ENCODE measurements around the gene HTR1B.

The HTR1B gene

DNA sequence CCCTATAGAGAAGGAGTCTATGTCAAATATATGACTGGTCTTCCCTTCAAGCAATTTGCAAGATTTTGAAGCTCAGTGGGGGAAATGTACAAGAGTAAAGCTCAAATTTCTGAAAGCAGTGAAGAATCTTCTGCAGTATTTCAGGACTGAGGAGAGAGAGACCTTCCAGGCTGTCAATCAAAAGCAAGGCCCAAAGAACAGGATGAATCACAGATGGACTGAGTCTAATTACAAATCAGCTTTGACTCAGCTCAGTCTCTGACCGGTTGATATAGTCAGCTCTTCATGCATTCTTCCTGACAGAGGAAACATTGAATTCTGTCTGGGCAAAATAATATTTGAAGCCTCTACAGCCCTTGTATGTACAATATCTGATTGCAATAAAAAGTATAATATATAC is 7.7 kb upstream of the HTR1B start:
- Histone ChIP-seq H4K20me1 (no peaks in the 10 kb centered on the region), H3K4me3 (no peak overlapping the region), H3K9ac (no peak overlapping the region), H3K9me3 (replicated peaks in 1 of 11) (peaks cover 13 to 29% (median 22%) of the 10 kb centered on the region in 11 experiments), H3K27me3 (peaks cover 0 to 13% (median 12%) of the 10 kb centered on the region in 11 experiments; a peak in 18 of 22 replicates), H3K4me1 (peaks cover 0 to 5% (median 0%) of the 10 kb centered on the region in 10 experiments; a peak in 3 of 20 replicates), H3K36me3 (no peaks in the 10 kb centered on the region), H3K4me2 (no peak overlapping the region), H3K27ac (no peak overlapping the region)
- no peak for TF ChIP-seq Cebpa-rat (IDR thresholded peaks at IDR 0.05)

DNA sequence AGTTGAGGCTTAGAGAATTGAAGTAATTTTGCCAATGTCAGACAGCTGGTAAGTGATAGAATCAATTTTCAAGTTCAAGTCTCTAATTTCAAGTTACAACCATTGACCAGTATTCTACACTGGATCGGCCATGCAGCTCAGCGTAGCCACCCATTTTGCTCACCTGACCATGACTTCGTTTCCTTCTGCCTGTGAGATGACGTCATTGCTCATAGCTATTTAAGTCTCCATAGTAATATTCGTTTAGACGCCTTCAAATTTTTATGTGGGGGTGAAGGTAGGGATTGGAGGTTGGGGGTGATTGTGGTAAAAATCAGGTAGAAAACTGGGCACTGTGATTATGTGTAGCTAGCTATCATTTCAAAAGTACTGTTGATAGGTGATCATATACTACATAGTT is 5.6 kb upstream of the HTR1B start:
- H3K4me1 ChIP-seq: peaks cover 0 to 5% (median 0%) of the 10 kb centered on the region in 10 experiments; a peak in 4 of 20 replicates
- no peaks in the 10 kb centered on the region for H3K36me3 ChIP-seq
- no peak overlapping the region for H3K4me3 ChIP-seq
- H3K9me3 ChIP-seq (replicated peaks in 1 of 11): peaks cover 5 to 27% (median 13%) of the 10 kb centered on the region in 11 experiments
- no peak overlapping the region for H3K9ac ChIP-seq
- peaks cover 0 to 26% (median 24%) of the 10 kb centered on the region in 11 experiments; a peak in 18 of 22 replicates for H3K27me3 ChIP-seq
- no peaks in the 10 kb centered on the region for H4K20me1 ChIP-seq
- no peak overlapping the region for H3K27ac ChIP-seq
- TF ChIP-seq Cebpa-rat (IDR thresholded peaks at IDR 0.05): no peak
- H3K4me2 ChIP-seq: no peak overlapping the region

GRCh38 chr6:77466451-77467437 is 3.5 kb upstream of the HTR1B start:
- peak overlapping the region; percentile 52 to 66 (median 60) for H3K4me2 ChIP-seq
- no peaks in the 10 kb centered on the region for H4K20me1 ChIP-seq
- peaks cover 17 to 44% (median 27%) of the 10 kb centered on the region in 11 experiments for H3K9me3 ChIP-seq (replicated peaks in 1 of 11)
- peak overlapping the region in 5 of 11 experiments; percentile 13 to 73 (median 47); a peak in 8 of 22 replicates for H3K27ac ChIP-seq
- TF ChIP-seq Cebpa-rat (IDR thresholded peaks at IDR 0.05): no peak
- peaks cover 0 to 26% (median 24%) of the 10 kb centered on the region in 11 experiments; a peak in 18 of 22 replicates for H3K27me3 ChIP-seq
- H3K9ac ChIP-seq: peak overlapping the region in 10 of 11 experiments; percentile 3 to 75 (median 52); a peak in 13 of 22 replicates
- peak overlapping the region; percentile 45 to 70 (median 54) for H3K4me3 ChIP-seq
- peaks cover 0 to 5% (median 0%) of the 10 kb centered on the region in 10 experiments; a peak in 4 of 20 replicates for H3K4me1 ChIP-seq
- H3K36me3 ChIP-seq: no peaks in the 10 kb centered on the region

DNA sequence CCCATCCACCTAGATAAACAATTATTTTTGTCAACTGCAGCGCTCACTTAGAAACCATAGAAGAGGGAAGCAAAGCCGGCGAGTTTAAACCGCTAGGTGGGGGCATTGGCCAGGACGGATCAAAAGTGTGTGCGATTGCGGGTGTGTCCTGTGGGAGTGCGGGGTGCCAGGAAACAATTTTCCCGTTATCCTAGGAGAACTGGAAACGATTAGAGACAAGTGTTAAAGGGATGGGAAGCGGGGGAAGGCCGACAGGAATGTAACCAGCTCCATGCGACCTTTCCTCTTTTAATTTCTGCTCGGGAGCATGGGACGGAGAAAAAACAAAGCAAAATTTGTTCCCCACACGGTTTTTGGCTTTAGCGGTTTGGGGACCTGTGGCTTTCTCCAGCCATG is 2.8 kb upstream of the HTR1B start:
- Histone ChIP-seq H3K27me3 (peaks cover 0 to 26% (median 24%) of the 10 kb centered on the region in 11 experiments; a peak in 18 of 22 replicates), H4K20me1 (no peaks in the 10 kb centered on the region), H3K27ac (peak overlapping the region in 5 of 11 experiments; percentile 13 to 73 (median 47); a peak in 8 of 22 replicates), H3K9ac (peak overlapping the region in 10 of 11 experiments; percentile 3 to 75 (median 52); a peak in 13 of 22 replicates), H3K36me3 (no peaks in the 10 kb centered on the region), H3K9me3 (replicated peaks in 1 of 11) (peaks cover 17 to 44% (median 27%) of the 10 kb centered on the region in 11 experiments), H3K4me2 (peak overlapping the region; percentile 52 to 66 (median 60)), H3K4me1 (peaks cover 0 to 5% (median 0%) of the 10 kb centered on the region in 10 experiments; a peak in 4 of 20 replicates), H3K4me3 (peak overlapping the region; percentile 45 to 70 (median 54))
- TF ChIP-seq Cebpa-rat (IDR thresholded peaks at IDR 0.05): no peak

- Histone ChIP-seq H3K9ac (no peak overlapping the region), H3K9me3 (replicated peaks in 1 of 11) (peaks cover 17 to 44% (median 27%) of the 10 kb centered on the region in 11 experiments), H4K20me1 (no peaks in the 10 kb centered on the region), H3K36me3 (no peaks in the 10 kb centered on the region), H3K27ac (no peak overlapping the region), H3K4me2 (no peak overlapping the region), H3K27me3 (peaks cover 0 to 26% (median 24%) of the 10 kb centered on the region in 11 experiments; a peak in 18 of 22 replicates), H3K4me1 (peaks cover 0 to 5% (median 0%) of the 10 kb centered on the region in 10 experiments; a peak in 4 of 20 replicates), H3K4me3 (no peak overlapping the region)
- TF ChIP-seq Cebpa-rat (IDR thresholded peaks at IDR 0.05): no peak
Observed at GRCh38 chr6:77464495-77464867, 1.2 kb upstream of the HTR1B start.

GRCh38 chr6:77463861-77464494 is 687 bp upstream of the HTR1B start:
- Histone ChIP-seq H3K9ac (no peak overlapping the region), H3K4me2 (no peak overlapping the region)
- TF ChIP-seq Cebpa-rat (IDR thresholded peaks at IDR 0.05): no peak

DNA sequence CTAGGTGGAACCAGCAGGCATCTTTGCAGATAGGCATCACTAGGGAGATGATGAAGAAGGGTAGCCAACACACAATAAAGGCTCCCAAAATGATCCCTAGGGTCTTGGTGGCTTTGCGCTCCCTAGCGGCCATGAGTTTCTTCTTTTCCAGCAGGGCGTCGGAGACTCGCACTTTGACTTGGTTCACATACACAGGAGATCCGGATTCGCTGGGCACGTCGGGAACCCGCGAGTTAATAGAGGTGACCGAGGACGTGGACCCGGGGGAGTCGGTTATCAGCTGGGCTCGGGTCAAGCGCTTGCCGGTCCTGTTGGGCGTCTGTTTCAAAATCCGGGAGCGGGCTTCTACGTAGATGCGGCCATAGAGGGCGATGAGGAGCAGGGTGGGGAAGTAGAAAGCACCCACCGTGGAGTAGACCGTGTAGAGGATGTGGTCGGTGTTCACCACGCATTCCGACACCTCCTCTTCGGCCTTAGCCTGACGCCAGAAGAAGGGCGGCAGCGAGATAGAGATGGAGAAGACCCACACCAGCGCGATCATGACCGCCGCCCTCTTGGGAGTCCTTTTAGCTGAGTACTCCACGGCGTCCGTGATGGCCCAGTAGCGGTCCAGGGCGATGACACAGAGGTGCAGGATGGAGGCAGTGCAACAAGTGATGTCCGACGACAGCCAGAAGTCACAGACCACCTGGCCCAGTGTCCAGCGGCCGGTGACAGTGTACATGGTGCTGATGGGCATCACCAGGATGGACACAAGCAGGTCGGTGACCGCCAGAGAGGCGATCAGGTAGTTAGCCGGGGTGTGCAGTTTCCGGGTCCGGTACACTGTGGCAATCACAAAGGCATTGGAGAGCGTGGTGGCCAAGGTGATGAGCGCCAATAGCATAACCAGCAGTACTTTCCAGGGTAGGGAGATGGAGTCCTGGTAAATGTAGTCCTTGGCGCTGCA is 658 bp downstream of the HTR1B start:
- no peak overlapping the region for H3K9ac ChIP-seq
- no peaks in the 10 kb centered on the region for H3K36me3 ChIP-seq
- peaks cover 0 to 26% (median 24%) of the 10 kb centered on the region in 11 experiments; a peak in 18 of 22 replicates for H3K27me3 ChIP-seq
- peaks cover 17 to 44% (median 27%) of the 10 kb centered on the region in 11 experiments for H3K9me3 ChIP-seq (replicated peaks in 1 of 11)
- H3K27ac ChIP-seq: no peak overlapping the region
- H3K4me1 ChIP-seq: peaks cover 0 to 6% (median 0%) of the 10 kb centered on the region in 10 experiments; a peak in 4 of 20 replicates
- H3K4me3 ChIP-seq: no peak overlapping the region
- no peak for TF ChIP-seq Cebpa-rat (IDR thresholded peaks at IDR 0.05)
- H3K4me2 ChIP-seq: no peak overlapping the region
- no peaks in the 10 kb centered on the region for H4K20me1 ChIP-seq

More at GRCh38 chr6:77463861-77464494, 687 bp upstream of the HTR1B start:
- Histone ChIP-seq H3K27ac (no peak overlapping the region), H3K4me1 (peaks cover 0 to 5% (median 0%) of the 10 kb centered on the region in 10 experiments; a peak in 4 of 20 replicates), H3K27me3 (peaks cover 0 to 26% (median 24%) of the 10 kb centered on the region in 11 experiments; a peak in 18 of 22 replicates), H3K36me3 (no peaks in the 10 kb centered on the region), H3K4me3 (no peak overlapping the region), H4K20me1 (no peaks in the 10 kb centered on the region), H3K9me3 (replicated peaks in 1 of 11) (peaks cover 17 to 44% (median 27%) of the 10 kb centered on the region in 11 experiments)

DNA sequence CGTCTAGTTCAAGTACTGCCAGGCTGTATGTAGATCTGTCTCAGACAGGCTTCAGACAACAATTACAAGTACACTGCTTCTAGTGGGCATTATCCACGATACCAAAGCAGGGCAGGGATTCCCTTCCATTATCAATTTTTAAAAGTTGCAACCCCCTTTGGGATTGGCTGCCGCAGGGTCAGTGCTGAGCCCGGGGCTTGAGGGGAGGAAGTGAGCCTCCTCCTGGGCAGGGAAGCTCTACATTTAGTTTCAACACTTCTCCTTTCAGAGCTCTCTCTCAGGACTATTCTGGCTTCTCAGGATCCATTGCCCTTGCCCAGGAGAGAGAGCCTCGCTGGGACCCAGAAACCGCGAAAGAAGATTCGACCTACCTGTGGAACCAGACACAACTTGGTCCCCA is 1.5 kb downstream of the HTR1B start:
- Histone ChIP-seq H3K4me1 (peaks cover 0 to 14% (median 2%) of the 10 kb centered on the region in 10 experiments; a peak in 11 of 20 replicates), H3K9me3 (replicated peaks in 1 of 11) (peaks cover 17 to 43% (median 27%) of the 10 kb centered on the region in 11 experiments), H4K20me1 (no peaks in the 10 kb centered on the region), H3K27ac (no peak overlapping the region), H3K4me2 (no peak overlapping the region), H3K9ac (no peak overlapping the region), H3K36me3 (no peaks in the 10 kb centered on the region), H3K27me3 (peaks cover 0 to 23% (median 20%) of the 10 kb centered on the region in 11 experiments; a peak in 18 of 22 replicates), H3K4me3 (no peak overlapping the region)
- no peak for TF ChIP-seq Cebpa-rat (IDR thresholded peaks at IDR 0.05)

Measured in BLaER1 treated with 17β-estradiol and CSF1 and Interleukin-3, amounts not matched to agents 10 nM and 100 nM (cell line).